ENCODE data around the gene ADAM12.
"Not testable (repeated sequence)": the region's sequence is repeated elsewhere in the genome, so short reads cannot be mapped to it uniquely, and the experiment has no call there.

Gene ADAM12

GRCh38 chr10:126175641-126176262, 212.5 kb downstream of the ADAM12 start:
- DNase-seq (ENCODE audit: insufficient read length) (no peak), FAIRE-seq (no peak)
- TF ChIP-seq POLR2A (IDR thresholded peaks at IDR 0.05; ENCODE audit: low read depth, low read length): no peak
- no peak for TF ChIP-seq POLR2AphosphoS5 (IDR thresholded peaks at IDR 0.05; ENCODE audit: low read depth, low read length)
- TF ChIP-seq TAF1 (IDR thresholded peaks at IDR 0.05; ENCODE audit: borderline replicate concordance, low read depth, low read length): no peak

- FAIRE-seq; DNase-seq (ENCODE audit: insufficient read length): not testable (repeated sequence)
Observed at GRCh38 chr10:126172755-126173154, 215.5 kb downstream of the ADAM12 start.

- FAIRE-seq: no peak
- TF ChIP-seq TAF1 (IDR thresholded peaks at IDR 0.05; ENCODE audit: borderline replicate concordance, low read depth, low read length): no peak
- no peak for TF ChIP-seq POLR2AphosphoS5 (IDR thresholded peaks at IDR 0.05; ENCODE audit: low read depth, low read length)
- TF ChIP-seq POLR2A (IDR thresholded peaks at IDR 0.05; ENCODE audit: low read depth, low read length): no peak
Observed at GRCh38 chr10:126171555-126171954, 216.7 kb downstream of the ADAM12 start.

GRCh38 chr10:126170776-126171175, 217.5 kb downstream of the ADAM12 start:
- FAIRE-seq: no peak
- no peak for DNase-seq (ENCODE audit: insufficient read length)
- no peak for TF ChIP-seq TAF1 (IDR thresholded peaks at IDR 0.05; ENCODE audit: borderline replicate concordance, low read depth, low read length)
- TF ChIP-seq POLR2A (IDR thresholded peaks at IDR 0.05; ENCODE audit: low read depth, low read length): no peak
- TF ChIP-seq POLR2AphosphoS5 (IDR thresholded peaks at IDR 0.05; ENCODE audit: low read depth, low read length): no peak

More at GRCh38 chr10:126171555-126171954, 216.7 kb downstream of the ADAM12 start:
- DNase-seq (ENCODE audit: insufficient read length): no peak

GRCh38 chr10:126170371-126170770, 217.9 kb downstream of the ADAM12 start:
- TF ChIP-seq POLR2A (IDR thresholded peaks at IDR 0.05; ENCODE audit: low read depth, low read length): no peak
- no peak for TF ChIP-seq TAF1 (IDR thresholded peaks at IDR 0.05; ENCODE audit: borderline replicate concordance, low read depth, low read length)
- no peak for DNase-seq (ENCODE audit: insufficient read length)
- no peak for FAIRE-seq

GRCh38 chr10:126169899-126170298, 218.4 kb downstream of the ADAM12 start:
- FAIRE-seq (no peak), DNase-seq (ENCODE audit: insufficient read length) (no peak)
- TF ChIP-seq POLR2AphosphoS5 (IDR thresholded peaks at IDR 0.05; ENCODE audit: low read depth, low read length) (no peak), POLR2A (IDR thresholded peaks at IDR 0.05; ENCODE audit: low read depth, low read length) (no peak), TAF1 (IDR thresholded peaks at IDR 0.05; ENCODE audit: borderline replicate concordance, low read depth, low read length) (no peak)

- FAIRE-seq (no peak), DNase-seq (ENCODE audit: insufficient read length) (no peak)
- no peak for TF ChIP-seq TAF1 (IDR thresholded peaks at IDR 0.05; ENCODE audit: borderline replicate concordance, low read depth, low read length)
- no peak for TF ChIP-seq POLR2AphosphoS5 (IDR thresholded peaks at IDR 0.05; ENCODE audit: low read depth, low read length)
- TF ChIP-seq POLR2A (IDR thresholded peaks at IDR 0.05; ENCODE audit: low read depth, low read length): no peak
Observed at GRCh38 chr10:126166797-126167196, 221.5 kb downstream of the ADAM12 start.

- DNase-seq (ENCODE audit: insufficient read length): no peak
- no peak for FAIRE-seq
- no peak for TF ChIP-seq TAF1 (IDR thresholded peaks at IDR 0.05; ENCODE audit: borderline replicate concordance, low read depth, low read length)
- TF ChIP-seq POLR2AphosphoS5 (IDR thresholded peaks at IDR 0.05; ENCODE audit: low read depth, low read length): no peak
- TF ChIP-seq POLR2A (IDR thresholded peaks at IDR 0.05; ENCODE audit: low read depth, low read length): no peak
Observed at GRCh38 chr10:126165874-126166273, 222.4 kb downstream of the ADAM12 start.

GRCh38 chr10:126163506-126163905, 224.8 kb downstream of the ADAM12 start:
- TF ChIP-seq TAF1 (IDR thresholded peaks at IDR 0.05; ENCODE audit: borderline replicate concordance, low read depth, low read length) (no peak), POLR2A (IDR thresholded peaks at IDR 0.05; ENCODE audit: low read depth, low read length) (no peak), POLR2AphosphoS5 (IDR thresholded peaks at IDR 0.05; ENCODE audit: low read depth, low read length) (no peak)
- no peak for FAIRE-seq
- DNase-seq (ENCODE audit: insufficient read length): no peak

- TF ChIP-seq TAF1 (IDR thresholded peaks at IDR 0.05; ENCODE audit: borderline replicate concordance, low read depth, low read length): no peak
- no peak for TF ChIP-seq POLR2AphosphoS5 (IDR thresholded peaks at IDR 0.05; ENCODE audit: low read depth, low read length)
- no peak for TF ChIP-seq POLR2A (IDR thresholded peaks at IDR 0.05; ENCODE audit: low read depth, low read length)
- DNase-seq (ENCODE audit: insufficient read length) (no peak), FAIRE-seq (no peak)
Observed at GRCh38 chr10:126161691-126162090, 226.6 kb downstream of the ADAM12 start.

GRCh38 chr10:126160971-126161630, 227.2 kb downstream of the ADAM12 start:
- FAIRE-seq (no peak), DNase-seq (ENCODE audit: insufficient read length) (no peak)
- no peak for TF ChIP-seq POLR2AphosphoS5 (IDR thresholded peaks at IDR 0.05; ENCODE audit: low read depth, low read length)
- TF ChIP-seq TAF1 (IDR thresholded peaks at IDR 0.05; ENCODE audit: borderline replicate concordance, low read depth, low read length): no peak
- no peak for TF ChIP-seq POLR2A (IDR thresholded peaks at IDR 0.05; ENCODE audit: low read depth, low read length)

- DNase-seq (ENCODE audit: insufficient read length) (no peak), FAIRE-seq (no peak)
- TF ChIP-seq POLR2AphosphoS5 (IDR thresholded peaks at IDR 0.05; ENCODE audit: low read depth, low read length) (no peak), TAF1 (IDR thresholded peaks at IDR 0.05; ENCODE audit: borderline replicate concordance, low read depth, low read length) (no peak), POLR2A (IDR thresholded peaks at IDR 0.05; ENCODE audit: low read depth, low read length) (no peak)
Observed at GRCh38 chr10:126160571-126160970, 227.7 kb downstream of the ADAM12 start.
